ENCODE results near the gene SLC5A8.
"Not testable (repeated sequence)": the region's sequence is repeated elsewhere in the genome, so short reads cannot be mapped to it uniquely, and the experiment has no call there.

Gene SLC5A8

DNA sequence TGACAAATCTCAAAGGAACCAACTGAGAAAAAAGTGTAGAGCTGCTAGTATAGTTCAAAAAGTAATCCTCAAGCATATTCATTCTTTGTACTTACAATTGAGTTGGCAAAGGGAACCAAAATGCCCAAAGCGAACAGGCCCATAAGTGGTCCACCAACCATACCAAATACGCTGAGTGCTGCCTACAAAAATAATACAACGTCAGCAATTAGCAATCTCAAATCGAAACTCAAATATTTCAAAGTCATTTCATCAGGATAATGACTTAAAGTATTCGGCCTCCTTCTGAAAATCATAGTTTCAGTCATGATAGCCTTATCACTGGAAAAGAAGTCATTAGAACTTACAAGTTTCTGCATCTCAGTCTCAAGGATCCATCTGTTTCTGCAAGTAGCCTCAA lies 42.0 kb downstream of the SLC5A8 start:
- TF ChIP-seq, protein P1, sequence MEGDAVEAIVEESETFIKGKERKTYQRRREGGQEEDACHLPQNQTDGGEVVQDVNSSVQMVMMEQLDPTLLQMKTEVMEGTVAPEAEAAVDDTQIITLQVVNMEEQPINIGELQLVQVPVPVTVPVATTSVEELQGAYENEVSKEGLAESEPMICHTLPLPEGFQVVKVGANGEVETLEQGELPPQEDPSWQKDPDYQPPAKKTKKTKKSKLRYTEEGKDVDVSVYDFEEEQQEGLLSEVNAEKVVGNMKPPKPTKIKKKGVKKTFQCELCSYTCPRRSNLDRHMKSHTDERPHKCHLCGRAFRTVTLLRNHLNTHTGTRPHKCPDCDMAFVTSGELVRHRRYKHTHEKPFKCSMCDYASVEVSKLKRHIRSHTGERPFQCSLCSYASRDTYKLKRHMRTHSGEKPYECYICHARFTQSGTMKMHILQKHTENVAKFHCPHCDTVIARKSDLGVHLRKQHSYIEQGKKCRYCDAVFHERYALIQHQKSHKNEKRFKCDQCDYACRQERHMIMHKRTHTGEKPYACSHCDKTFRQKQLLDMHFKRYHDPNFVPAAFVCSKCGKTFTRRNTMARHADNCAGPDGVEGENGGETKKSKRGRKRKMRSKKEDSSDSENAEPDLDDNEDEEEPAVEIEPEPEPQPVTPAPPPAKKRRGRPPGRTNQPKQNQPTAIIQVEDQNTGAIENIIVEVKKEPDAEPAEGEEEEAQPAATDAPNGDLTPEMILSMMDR (IDR thresholded peaks at IDR 0.05; ENCODE audit: insufficient read depth, low read length, poor library complexity, severe bottlenecking) = no peak
- Histone ChIP-seq H3K36me3 (ENCODE audit: control insufficient read depth, insufficient read depth, low read length) (no peaks in the 10 kb centered on the region), H3K4me3 (replicated peaks; ENCODE audit: low read depth, low read length) (no peak overlapping the region), H3K27me3 (replicated peaks; ENCODE audit: control insufficient read depth, insufficient read depth, low read length) (no peaks in the 10 kb centered on the region; the same call in 1 of the 2 replicates)
- DNase-seq (ENCODE audit: extremely low read depth, insufficient read length) = no peak

DNA sequence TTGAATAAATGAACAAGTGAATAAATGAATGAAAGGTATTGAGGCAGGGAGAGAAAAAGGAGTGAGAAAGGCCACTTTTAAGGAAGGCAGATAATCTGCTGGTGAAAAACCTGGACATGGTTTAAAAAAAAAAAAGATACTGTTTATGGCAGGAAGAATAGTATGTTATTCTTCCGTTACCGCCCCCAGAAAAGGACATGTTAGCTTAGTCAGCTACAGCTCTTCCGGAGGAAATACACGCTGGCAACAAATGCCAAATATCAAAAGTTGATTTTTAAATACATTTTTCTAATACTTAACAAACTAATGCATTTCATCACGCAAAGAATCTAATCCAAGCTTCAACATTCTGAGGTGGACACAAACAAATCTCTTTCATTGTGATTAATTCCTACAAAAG lies 43.2 kb downstream of the SLC5A8 start:
- DNase-seq (ENCODE audit: extremely low read depth, insufficient read length) = no peak
- Histone ChIP-seq H3K4me3 (replicated peaks; ENCODE audit: low read depth, low read length) (no peak overlapping the region), H3K27me3 (replicated peaks; ENCODE audit: control insufficient read depth, insufficient read depth, low read length) (no peaks in the 10 kb centered on the region; the same call in 1 of the 2 replicates), H3K36me3 (ENCODE audit: control insufficient read depth, insufficient read depth, low read length) (no peaks in the 10 kb centered on the region)
- TF ChIP-seq, protein P1 (IDR thresholded peaks at IDR 0.05; ENCODE audit: insufficient read depth, low read length, poor library complexity, severe bottlenecking) = no peak

DNA sequence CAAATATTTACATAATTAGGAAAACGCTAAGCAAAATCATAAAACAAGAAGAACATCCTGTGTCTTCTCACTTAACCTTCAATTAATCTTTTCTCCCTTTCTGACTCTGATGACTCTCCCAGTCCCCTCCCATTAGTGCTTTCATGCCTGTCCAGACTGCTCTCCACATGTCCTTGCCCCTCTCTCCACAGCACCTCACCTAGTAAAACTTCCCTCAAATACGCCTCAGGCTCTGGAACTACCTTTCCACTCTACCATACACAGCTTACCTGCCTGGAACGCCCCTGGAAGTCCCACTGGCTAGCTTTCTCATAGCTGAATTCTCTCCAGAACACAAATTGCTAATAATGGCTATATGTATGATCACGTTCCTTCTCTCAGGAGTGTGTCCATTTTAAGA lies 44.7 kb downstream of the SLC5A8 start:
- H3K36me3 ChIP-seq (ENCODE audit: control insufficient read depth, insufficient read depth, low read length) = no peaks in the 10 kb centered on the region
- TF ChIP-seq, protein P1 (IDR thresholded peaks at IDR 0.05; ENCODE audit: insufficient read depth, low read length, poor library complexity, severe bottlenecking) = no peak
- no peak for DNase-seq (ENCODE audit: extremely low read depth, insufficient read length)
- no peak overlapping the region for H3K4me3 ChIP-seq (replicated peaks; ENCODE audit: low read depth, low read length)
- no peaks in the 10 kb centered on the region; the same call in 1 of the 2 replicates for H3K27me3 ChIP-seq (replicated peaks; ENCODE audit: control insufficient read depth, insufficient read depth, low read length)

DNA sequence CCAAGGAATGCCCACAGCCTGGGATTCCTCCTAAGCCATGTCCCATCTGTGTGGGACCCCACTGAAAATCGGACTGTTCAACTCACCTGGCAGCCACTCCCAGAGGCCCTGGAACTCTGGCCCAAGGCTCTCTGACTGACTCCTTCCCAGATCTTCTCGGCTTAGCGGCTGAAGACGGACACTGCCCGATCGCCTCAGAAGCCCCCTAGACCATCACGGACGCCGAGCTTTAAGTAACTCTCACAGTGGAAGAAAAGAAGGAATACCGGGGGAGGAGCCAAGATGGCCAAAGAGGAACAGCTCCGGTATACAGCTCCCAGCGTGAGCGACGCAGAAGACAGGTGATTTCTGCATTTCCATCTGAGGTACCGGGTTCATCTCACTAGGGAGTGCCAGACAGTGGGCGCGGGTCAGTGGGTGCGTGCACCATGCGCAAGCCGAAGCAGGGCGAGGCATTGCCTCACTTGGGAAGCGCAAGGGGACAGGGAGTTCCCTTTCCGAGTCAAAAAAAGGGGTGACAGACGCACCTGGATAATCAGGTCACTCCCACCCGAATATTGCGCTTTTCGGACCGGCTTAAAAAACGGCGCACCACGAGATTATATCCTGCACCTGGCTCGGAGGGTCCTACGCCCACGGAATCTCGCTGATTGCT lies 64.1 kb downstream of the SLC5A8 start:
- not testable (repeated sequence) for H3K27me3 ChIP-seq (replicated peaks; ENCODE audit: control insufficient read depth, insufficient read depth, low read length); H3K4me3 ChIP-seq (replicated peaks; ENCODE audit: low read depth, low read length); H3K36me3 ChIP-seq (ENCODE audit: control insufficient read depth, insufficient read depth, low read length); DNase-seq (ENCODE audit: extremely low read depth, insufficient read length)

DNA sequence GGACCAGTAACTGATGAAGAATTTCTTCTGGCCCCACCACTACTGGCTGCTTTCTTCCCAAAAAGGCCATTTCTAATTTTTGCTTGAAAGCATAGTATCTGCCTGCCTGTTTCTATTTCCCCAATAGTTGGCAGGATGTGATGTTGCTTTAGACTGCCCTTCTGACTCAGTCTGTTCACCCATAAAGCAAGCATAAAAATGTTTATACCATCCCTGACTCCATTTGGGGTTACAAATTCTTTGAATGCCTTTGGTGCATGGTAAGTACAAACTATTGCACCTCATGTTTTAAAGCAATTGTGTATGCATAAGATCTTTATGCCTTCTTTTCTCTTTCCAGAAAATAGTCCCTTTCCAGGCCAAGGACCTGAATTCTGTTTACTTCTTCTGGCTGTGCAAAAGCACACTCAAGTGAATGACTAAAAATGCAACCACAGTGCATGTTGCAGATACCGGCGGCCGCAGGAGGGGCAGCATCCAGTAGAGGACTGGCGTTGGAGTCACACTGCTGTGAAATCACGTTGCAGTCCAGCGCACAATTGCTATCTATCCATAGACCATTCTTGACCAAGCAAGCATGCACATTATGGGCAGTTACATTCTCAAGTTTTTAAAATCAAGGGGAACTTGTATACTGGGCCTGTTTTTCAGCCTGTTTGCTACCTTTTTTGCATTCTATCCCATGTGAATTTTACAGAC lies 82.4 kb downstream of the SLC5A8 start:
- H3K27me3 ChIP-seq (replicated peaks; ENCODE audit: control insufficient read depth, insufficient read depth, low read length) = no peaks in the 10 kb centered on the region
- H3K4me3 ChIP-seq (replicated peaks; ENCODE audit: low read depth, low read length) = no peak overlapping the region
- TF ChIP-seq, protein P1 (IDR thresholded peaks at IDR 0.05; ENCODE audit: insufficient read depth, low read length, poor library complexity, severe bottlenecking) = no peak
- H3K36me3 ChIP-seq (ENCODE audit: control insufficient read depth, insufficient read depth, low read length) = no peaks in the 10 kb centered on the region
- no peak for DNase-seq (ENCODE audit: extremely low read depth, insufficient read length)

DNA sequence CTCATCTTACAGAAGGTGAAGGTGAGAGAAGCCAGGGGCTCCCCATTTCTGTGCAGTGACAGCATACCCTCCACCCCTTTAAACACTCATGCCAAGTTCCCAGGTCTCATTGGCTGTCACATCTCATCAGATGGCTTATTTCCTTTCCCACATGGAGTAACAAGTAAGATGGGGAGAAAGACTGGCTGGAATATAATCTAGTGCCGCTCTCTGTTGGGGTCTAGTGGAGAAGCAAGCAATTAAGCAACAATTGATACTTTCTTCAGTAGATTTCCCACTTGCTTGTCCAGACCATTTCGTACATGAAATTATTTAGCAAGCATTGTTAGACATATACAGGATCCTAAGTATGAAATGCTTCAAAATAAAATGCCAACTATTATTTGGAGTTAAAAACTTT lies 92.2 kb downstream of the SLC5A8 start:
- Histone ChIP-seq H3K27me3 (replicated peaks; ENCODE audit: control insufficient read depth, insufficient read depth, low read length) (no peaks in the 10 kb centered on the region), H3K4me3 (replicated peaks; ENCODE audit: low read depth, low read length) (no peak overlapping the region), H3K36me3 (ENCODE audit: control insufficient read depth, insufficient read depth, low read length) (no peaks in the 10 kb centered on the region)
- TF ChIP-seq, protein P1 (IDR thresholded peaks at IDR 0.05; ENCODE audit: insufficient read depth, low read length, poor library complexity, severe bottlenecking) = no peak
- DNase-seq (ENCODE audit: extremely low read depth, insufficient read length) = no peak
